Ishikawa (cell line): ENCODE measurements around the gene MUC2.

Source experiments
- CEBPB ChIP-seq: IDR thresholded peaks from 2 replicates; pipeline ENCODE4 v1.6.1; 2012
- CREB1 ChIP-seq: IDR thresholded peaks from 2 replicates; pipeline ENCODE4 v1.6.1; 2012; ENCODE audit warnings: low read depth
- EGR1 ChIP-seq: IDR thresholded peaks from 2 replicates; pipeline ENCODE4 v1.6.1; 2012
- EP300 ChIP-seq: IDR thresholded peaks from 2 replicates; pipeline ENCODE4 v1.6.1; 2012; ENCODE audit warnings: borderline replicate concordance
- FOXM1 ChIP-seq: IDR thresholded peaks from 2 replicates; pipeline ENCODE4 v1.6.1; 2012; ENCODE audit warnings: low read depth, borderline replicate concordance
- MAX ChIP-seq: IDR thresholded peaks from 2 replicates; pipeline ENCODE4 v1.6.1; 2012
- NFIC ChIP-seq: IDR thresholded peaks from 2 replicates; pipeline ENCODE4 v1.6.1; 2012
- RAD21 ChIP-seq: IDR thresholded peaks from 2 replicates; pipeline ENCODE4 v1.6.1; 2012; ENCODE audit warnings: low read depth
- REST ChIP-seq: IDR thresholded peaks from 2 replicates; pipeline ENCODE4 v1.6.1; 2012; ENCODE audit warnings: low read depth, mild to moderate bottlenecking
- TAF1 ChIP-seq: IDR thresholded peaks from 2 replicates; pipeline ENCODE4 v1.6.1; 2012; ENCODE audit warnings: low read depth, mild to moderate bottlenecking
- TCF12 ChIP-seq: IDR thresholded peaks from 2 replicates; pipeline ENCODE4 v1.6.1; 2012; ENCODE audit warnings: low read depth
- TEAD4 ChIP-seq: IDR thresholded peaks from 2 replicates; pipeline ENCODE4 v1.6.1; 2012
- USF1 ChIP-seq: IDR thresholded peaks from 2 replicates; pipeline ENCODE4 v1.6.1; 2012
- YY1 ChIP-seq: IDR thresholded peaks from 2 replicates; pipeline ENCODE4 v1.6.1; 2012; ENCODE audit warnings: low read depth
- ZBTB7A ChIP-seq: IDR thresholded peaks from 2 replicates; pipeline ENCODE4 v1.6.1; 2012; ENCODE audit warnings: low read depth

MUC2 gene

GRCh38 chr11:1074244-1075221 lies at the start of gene MUC2:
TSS of gene MUC2 (plus strand) at chr11:1074874.
- TF ChIP-seq ZBTB7A (peak; percentile 44; the same call in 1 of the 2 replicates), YY1 (no peak)

DNA sequence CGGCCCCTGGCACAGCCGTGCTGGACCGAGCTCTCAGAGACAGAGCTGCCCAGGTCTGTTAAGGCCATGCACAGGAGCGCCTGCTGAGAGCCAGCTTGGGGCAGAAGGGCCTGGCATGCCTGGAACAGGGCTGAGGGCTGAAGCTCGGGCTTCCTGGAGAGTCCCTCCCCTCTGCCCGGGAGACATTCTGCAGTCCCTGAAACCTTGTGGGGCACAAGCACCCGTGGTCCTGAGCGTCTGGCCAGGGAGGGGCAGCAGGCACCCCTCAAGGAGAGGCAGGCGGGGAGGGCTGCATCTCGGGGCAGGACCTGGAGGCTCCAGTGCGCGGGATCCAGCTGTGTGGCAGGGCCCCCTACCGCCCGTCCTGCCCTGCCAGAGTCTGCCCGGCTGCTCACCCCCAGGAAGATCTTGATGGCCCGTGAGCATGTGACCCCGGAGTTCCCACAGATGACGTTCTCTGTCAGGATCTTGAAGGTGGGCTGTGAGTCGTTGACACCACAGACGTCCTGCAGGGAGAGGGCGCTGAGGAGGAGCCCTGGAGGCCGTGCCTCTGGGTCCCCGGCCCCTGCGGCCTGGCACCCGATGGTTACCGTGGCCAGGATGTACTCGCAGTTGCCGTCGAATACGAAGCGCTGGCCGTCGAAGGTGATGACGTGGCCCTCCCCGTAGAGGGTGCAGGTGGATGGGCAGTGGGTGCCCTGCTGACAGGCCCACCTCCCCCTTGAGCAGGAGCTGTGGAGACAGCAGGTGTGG lies 49.1 kb upstream of the MUC2 start:
- TF ChIP-seq EP300 = no peak
- no peak for TF ChIP-seq CEBPB
- TF ChIP-seq EGR1 = no peak
- no peak for TF ChIP-seq TAF1
- TF ChIP-seq NFIC = no peak
- no peak for TF ChIP-seq CREB1
- no peak for TF ChIP-seq ZBTB7A
- no peak for TF ChIP-seq TCF12
- no peak for TF ChIP-seq MAX

- TF ChIP-seq RAD21 (no peak), CEBPB (no peak), TAF1 (no peak), YY1 (no peak), TEAD4 (no peak), USF1 (no peak), MAX (no peak), TCF12 (no peak), FOXM1 (no peak), EP300 (no peak)
These were observed 48.6 kb upstream of the MUC2 start for GRCh38 chr11:1026163-1026450.

GRCh38 chr11:1026641-1027482 lies 47.8 kb upstream of the MUC2 start:
- TF ChIP-seq YY1 = no peak
- TF ChIP-seq TEAD4 = no peak
- TF ChIP-seq NFIC = no peak
- TF ChIP-seq CEBPB = no peak
- no peak for TF ChIP-seq TCF12
- no peak for TF ChIP-seq REST
- TF ChIP-seq TAF1 = no peak
- no peak for TF ChIP-seq EGR1
- TF ChIP-seq MAX = no peak
- no peak for TF ChIP-seq EP300
- TF ChIP-seq USF1 = no peak
- no peak for TF ChIP-seq ZBTB7A
- no peak for TF ChIP-seq RAD21
- no peak for TF ChIP-seq CREB1
- no peak for TF ChIP-seq FOXM1

DNA sequence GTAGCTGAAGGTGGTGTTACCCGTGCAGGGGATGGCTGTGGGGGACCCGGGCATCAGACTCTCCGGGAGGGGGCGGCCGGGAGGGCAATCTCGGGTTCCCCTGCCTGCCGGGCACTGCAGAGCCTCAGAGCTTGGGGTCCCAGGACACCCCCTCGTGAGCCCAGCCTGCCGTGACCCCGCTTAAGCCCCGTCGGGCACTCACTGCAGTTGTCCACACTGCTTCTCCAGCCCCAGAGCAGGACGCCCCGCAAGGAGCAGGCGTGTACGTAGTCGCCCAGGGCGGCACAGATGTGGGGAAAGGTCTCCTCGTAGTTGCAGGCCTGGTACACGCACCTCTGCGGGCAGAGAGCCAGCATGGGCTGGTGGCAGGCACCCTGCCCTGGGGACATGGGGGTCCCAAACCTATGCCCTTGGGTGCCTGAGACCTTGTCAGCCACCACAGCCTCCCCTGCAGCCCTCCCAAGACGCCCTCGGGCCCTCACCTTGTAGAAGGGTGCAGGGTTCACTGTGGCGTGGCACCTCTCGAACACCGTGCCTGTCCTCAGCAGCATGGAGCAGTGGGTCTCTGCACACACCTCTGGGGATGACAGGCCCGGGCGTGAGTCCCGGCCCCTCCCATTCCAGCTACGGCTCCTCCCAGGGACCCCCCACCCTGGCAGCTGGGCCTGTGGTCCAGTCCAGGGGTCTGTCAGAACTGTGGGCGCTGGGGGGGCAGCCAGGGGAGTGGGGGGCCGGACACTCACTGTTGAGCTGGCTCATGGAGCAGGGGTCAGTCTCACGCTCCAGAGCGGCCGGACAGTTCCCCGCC lies 47.0 kb upstream of the MUC2 start:
- TF ChIP-seq TCF12 (no peak), NFIC (no peak)

DNA sequence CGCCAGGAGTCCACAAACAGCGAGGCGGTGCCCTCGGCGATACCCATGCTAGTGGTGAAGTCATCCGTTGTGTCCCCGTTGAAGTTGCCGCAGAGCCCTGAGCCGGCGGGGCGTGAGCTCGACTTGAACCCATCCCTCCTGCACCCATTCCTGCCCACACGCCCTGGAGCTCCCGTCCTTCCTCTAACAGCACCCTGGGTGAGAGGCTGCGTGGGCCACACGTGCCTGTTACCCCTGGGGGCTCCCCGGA lies 46.5 kb upstream of the MUC2 start:
- no peak for TF ChIP-seq FOXM1
- no peak for TF ChIP-seq MAX
- TF ChIP-seq YY1 = no peak
- TF ChIP-seq CEBPB = no peak
- no peak for TF ChIP-seq REST
- no peak for TF ChIP-seq NFIC
- TF ChIP-seq RAD21 = no peak
- TF ChIP-seq TEAD4 = no peak
- TF ChIP-seq EP300 = no peak
- no peak for TF ChIP-seq USF1
- no peak for TF ChIP-seq TAF1
- no peak for TF ChIP-seq CREB1
- TF ChIP-seq TCF12 = no peak
- no peak for TF ChIP-seq EGR1
